Measurements from ENCODE around the gene KCNK15. TPM values are rescaled to one million over a fixed set of nuclear protein-coding genes. Genes with fewer than 3 reads are reported as not detected.

Gene KCNK15
- total RNA-seq, 2 experiments from 2014 or later: 0.31 to 0.48 TPM

GRCh38 chr20:44709380-44709779 is 36.3 kb upstream of the KCNK15 start:
- Mint-ChIP-seq H3K4me1 (no peaks in the 10 kb centered on the region), H3K36me3 (no peaks in the 10 kb centered on the region), H3K4me3 (no peak overlapping the region), H3K27ac (no peak overlapping the region), H3K27me3 (no peaks in the 10 kb centered on the region), H3K9me3 (no peaks in the 10 kb centered on the region)
- DNase-seq: no peak

GRCh38 chr20:44709797-44710196 is 35.9 kb upstream of the KCNK15 start:
- no peak overlapping the region for H3K4me3 Mint-ChIP-seq
- no peak for DNase-seq
- no peaks in the 10 kb centered on the region for H3K36me3 Mint-ChIP-seq
- no peak overlapping the region for H3K27ac Mint-ChIP-seq
- H3K9me3 Mint-ChIP-seq: no peaks in the 10 kb centered on the region
- no peaks in the 10 kb centered on the region for H3K27me3 Mint-ChIP-seq
- no peaks in the 10 kb centered on the region for H3K4me1 Mint-ChIP-seq

- Mint-ChIP-seq H3K4me1 (no peaks in the 10 kb centered on the region), H3K36me3 (no peaks in the 10 kb centered on the region), H3K27me3 (no peaks in the 10 kb centered on the region), H3K4me3 (no peak overlapping the region), H3K9me3 (no peaks in the 10 kb centered on the region), H3K27ac (no peak overlapping the region)
- no peak for DNase-seq
These were observed 34.4 kb upstream of the KCNK15 start for GRCh38 chr20:44711237-44711636.

- DNase-seq: no peak
- no peak overlapping the region for H3K4me3 Mint-ChIP-seq
- H3K4me1 Mint-ChIP-seq: no peaks in the 10 kb centered on the region
- H3K36me3 Mint-ChIP-seq: no peaks in the 10 kb centered on the region
- no peaks in the 10 kb centered on the region for H3K27me3 Mint-ChIP-seq
- no peak overlapping the region for H3K27ac Mint-ChIP-seq
- no peaks in the 10 kb centered on the region for H3K9me3 Mint-ChIP-seq
These were observed 31.5 kb upstream of the KCNK15 start for GRCh38 chr20:44714102-44714700.

GRCh38 chr20:44714701-44715498 is 30.8 kb upstream of the KCNK15 start, which contains the start of gene CCN5:
TSS of gene CCN5 (plus strand) at chr20:44715369. CDS start at chr20:44715391, 22 bp downstream.
- no peak within 1 kb of the TSS for H3K27ac Mint-ChIP-seq
- no peaks in the 10 kb centered on the region for H3K4me1 Mint-ChIP-seq
- H3K36me3 Mint-ChIP-seq: no peaks in the 10 kb centered on the region
- H3K4me3 Mint-ChIP-seq: no peak within 1 kb of the TSS
- DNase-seq: peak; percentile 12
- H3K27me3 Mint-ChIP-seq: no peaks in the 10 kb centered on the region
- no peaks in the 10 kb centered on the region for H3K9me3 Mint-ChIP-seq

GRCh38 chr20:44715499-44716308 is 30.0 kb upstream of the KCNK15 start:
- Mint-ChIP-seq H3K36me3 (no peaks in the 10 kb centered on the region), H3K4me1 (no peaks in the 10 kb centered on the region), H3K4me3 (no peak overlapping the region), H3K27ac (no peak overlapping the region), H3K9me3 (no peaks in the 10 kb centered on the region), H3K27me3 (no peaks in the 10 kb centered on the region)
- no peak for DNase-seq

- no peak for DNase-seq
- H3K4me1 Mint-ChIP-seq: no peaks in the 10 kb centered on the region
- H3K9me3 Mint-ChIP-seq: no peaks in the 10 kb centered on the region
- H3K27ac Mint-ChIP-seq: no peak overlapping the region
- H3K27me3 Mint-ChIP-seq: no peaks in the 10 kb centered on the region
- H3K36me3 Mint-ChIP-seq: no peaks in the 10 kb centered on the region
- H3K4me3 Mint-ChIP-seq: no peak overlapping the region
These were observed 29.2 kb upstream of the KCNK15 start for GRCh38 chr20:44716309-44717106.

GRCh38 chr20:44717986-44718385 is 27.7 kb upstream of the KCNK15 start:
- no peaks in the 10 kb centered on the region for H3K27me3 Mint-ChIP-seq
- no peaks in the 10 kb centered on the region for H3K9me3 Mint-ChIP-seq
- no peak overlapping the region for H3K4me3 Mint-ChIP-seq
- H3K4me1 Mint-ChIP-seq: no peaks in the 10 kb centered on the region
- no peak for DNase-seq
- no peak overlapping the region for H3K27ac Mint-ChIP-seq
- no peaks in the 10 kb centered on the region for H3K36me3 Mint-ChIP-seq

- Mint-ChIP-seq H3K4me1 (peaks cover 5% of the 10 kb centered on the region), H3K27ac (no peak overlapping the region), H3K9me3 (no peaks in the 10 kb centered on the region), H3K4me3 (no peak overlapping the region), H3K27me3 (no peaks in the 10 kb centered on the region), H3K36me3 (no peaks in the 10 kb centered on the region)
- no peak for DNase-seq
These were observed 25.8 kb upstream of the KCNK15 start for GRCh38 chr20:44719841-44720240.

- DNase-seq: no peak
- H3K4me1 Mint-ChIP-seq: peaks cover 5% of the 10 kb centered on the region
- H3K4me3 Mint-ChIP-seq: no peak overlapping the region
- H3K27ac Mint-ChIP-seq: no peak overlapping the region
- H3K9me3 Mint-ChIP-seq: no peaks in the 10 kb centered on the region
- H3K27me3 Mint-ChIP-seq: no peaks in the 10 kb centered on the region
- no peaks in the 10 kb centered on the region for H3K36me3 Mint-ChIP-seq
These were observed 25.1 kb upstream of the KCNK15 start for GRCh38 chr20:44720621-44720996.

- Mint-ChIP-seq H3K4me3 (no peak overlapping the region), H3K4me1 (peaks cover 5% of the 10 kb centered on the region), H3K27ac (no peak overlapping the region)
These were observed 24.5 kb upstream of the KCNK15 start for GRCh38 chr20:44720997-44721784.

GRCh38 chr20:44721785-44722054 is 23.9 kb upstream of the KCNK15 start:
- no peak for DNase-seq
- H3K4me1 Mint-ChIP-seq: peaks cover 5% of the 10 kb centered on the region
- H3K36me3 Mint-ChIP-seq: no peaks in the 10 kb centered on the region
- H3K4me3 Mint-ChIP-seq: no peak overlapping the region
- no peak overlapping the region for H3K27ac Mint-ChIP-seq
- no peaks in the 10 kb centered on the region for H3K27me3 Mint-ChIP-seq
- H3K9me3 Mint-ChIP-seq: no peaks in the 10 kb centered on the region

More at GRCh38 chr20:44720997-44721784, 24.5 kb upstream of the KCNK15 start:
- no peak for DNase-seq
- Mint-ChIP-seq H3K36me3 (no peaks in the 10 kb centered on the region), H3K27me3 (no peaks in the 10 kb centered on the region), H3K9me3 (no peaks in the 10 kb centered on the region)

GRCh38 chr20:44722990-44723389 is 22.7 kb upstream of the KCNK15 start:
- H3K27ac Mint-ChIP-seq: no peak overlapping the region

GRCh38 chr20:44723391-44723790 is 22.3 kb upstream of the KCNK15 start:
- Mint-ChIP-seq H3K27ac (no peak overlapping the region), H3K9me3 (no peaks in the 10 kb centered on the region), H3K4me1 (peaks cover 5% of the 10 kb centered on the region), H3K27me3 (no peaks in the 10 kb centered on the region), H3K36me3 (no peaks in the 10 kb centered on the region), H3K4me3 (no peak overlapping the region)
- DNase-seq: no peak

More at GRCh38 chr20:44722990-44723389, 22.7 kb upstream of the KCNK15 start:
- H3K9me3 Mint-ChIP-seq: no peaks in the 10 kb centered on the region
- peaks cover 5% of the 10 kb centered on the region for H3K4me1 Mint-ChIP-seq
- H3K4me3 Mint-ChIP-seq: no peak overlapping the region
- no peaks in the 10 kb centered on the region for H3K36me3 Mint-ChIP-seq
- no peak for DNase-seq
- no peaks in the 10 kb centered on the region for H3K27me3 Mint-ChIP-seq

All from activated naive CD8-positive, alpha-beta T cell treated with anti-CD3 and anti-CD28 coated beads for 36 hours (primary cell).